Hematopoietic multipotent progenitor cell treated with erythropoietin and hydrocortisone succinate and interleukin-3 and kit ligand, for 8 days (in vitro differentiated cells): Measurements from ENCODE around the gene PADI1.
"Not testable (repeated sequence)": the region's sequence is repeated elsewhere in the genome, so short reads cannot be mapped to it uniquely, and the experiment has no call there.

Experiments used
- DNase-seq: peaks from one replicate; pipeline ENCODE4 v3.0.0-alpha.2; 2015

Gene PADI1

DNA sequence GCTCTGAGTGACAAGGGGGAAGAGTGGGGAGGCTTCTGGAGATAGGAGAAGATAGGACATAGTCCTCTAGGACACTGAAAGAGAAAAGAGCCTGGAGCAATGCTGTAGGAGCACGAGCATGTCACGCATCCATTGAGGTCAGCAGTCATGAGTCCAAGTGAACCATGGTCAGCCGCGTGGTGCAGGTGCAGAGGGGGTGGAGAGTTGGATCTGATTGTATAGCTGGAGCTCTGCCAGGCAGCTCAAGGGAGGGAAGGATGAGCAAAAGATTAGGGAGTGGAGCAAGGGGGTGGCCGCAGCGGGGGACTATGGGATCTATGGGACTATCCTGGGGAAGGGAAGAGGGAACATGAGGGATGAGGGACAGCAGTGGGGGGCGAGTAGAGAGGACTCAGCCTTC lies 14.0 kb downstream of the PADI1 start:
- no peak for DNase-seq

DNA sequence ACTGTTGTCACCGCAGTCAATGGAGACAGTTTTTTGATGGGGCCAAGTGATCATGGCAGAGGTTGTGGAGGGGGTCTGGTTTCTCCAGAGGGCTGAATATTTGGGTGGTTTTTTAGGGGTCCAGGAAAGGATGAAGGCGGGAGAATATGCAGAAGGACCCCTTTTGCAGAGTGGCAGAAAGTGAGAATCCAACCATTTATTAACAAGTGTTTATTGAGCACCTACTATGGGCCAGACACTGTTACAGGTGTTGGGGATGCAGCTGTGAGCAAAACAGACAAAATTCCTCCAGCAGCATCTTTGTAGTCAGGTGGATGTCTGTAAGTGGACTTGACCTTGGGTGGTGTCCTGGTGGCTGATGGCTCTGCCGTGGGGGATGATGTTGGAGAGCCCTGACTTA lies 15.4 kb downstream of the PADI1 start:
- no peak for DNase-seq

DNA sequence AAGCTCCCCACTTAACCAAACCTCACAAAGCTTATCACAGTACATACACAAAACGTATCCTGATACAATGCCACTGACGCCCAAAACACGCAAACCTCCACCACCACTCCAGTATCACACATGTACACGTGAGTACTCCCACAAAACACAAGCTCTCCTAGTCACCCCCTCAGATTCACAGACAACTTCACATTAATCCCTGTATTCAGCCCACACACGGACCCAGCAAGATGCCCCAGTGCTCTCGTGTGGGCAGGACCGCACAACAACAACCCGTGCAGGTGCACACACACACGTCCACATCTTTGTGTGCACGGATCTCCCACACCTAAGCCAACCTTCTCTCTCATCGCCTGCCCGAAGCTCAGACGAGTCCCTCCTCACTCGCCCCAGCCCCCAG lies 17.6 kb downstream of the PADI1 start:
- no peak for DNase-seq

DNA sequence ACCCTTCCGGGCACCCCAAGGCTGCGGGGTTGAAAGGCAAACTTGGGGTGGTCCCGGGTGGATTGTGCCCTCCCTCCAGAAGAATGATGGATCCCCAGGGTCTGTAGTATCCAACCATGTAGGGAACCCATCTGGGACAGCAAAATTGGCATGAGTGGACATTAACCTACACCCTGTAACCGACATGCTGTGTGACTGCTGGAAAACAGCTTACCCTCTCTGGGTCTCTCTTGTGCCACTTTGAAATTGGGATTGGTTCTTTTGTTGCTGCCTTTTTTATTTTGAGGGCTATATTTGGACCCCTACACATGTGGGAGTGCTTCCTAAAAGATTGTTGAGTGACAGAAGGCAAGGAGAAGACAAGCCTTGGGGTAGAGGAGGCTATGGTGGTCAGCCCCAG lies 19.5 kb downstream of the PADI1 start:
- no peak for DNase-seq

GRCh38 chr1:17225140-17225539 lies 20.2 kb downstream of the PADI1 start:
- DNase-seq = no peak

- no peak for DNase-seq
Observed at GRCh38 chr1:17227358-17227915, 22.5 kb downstream of the PADI1 start.

DNA sequence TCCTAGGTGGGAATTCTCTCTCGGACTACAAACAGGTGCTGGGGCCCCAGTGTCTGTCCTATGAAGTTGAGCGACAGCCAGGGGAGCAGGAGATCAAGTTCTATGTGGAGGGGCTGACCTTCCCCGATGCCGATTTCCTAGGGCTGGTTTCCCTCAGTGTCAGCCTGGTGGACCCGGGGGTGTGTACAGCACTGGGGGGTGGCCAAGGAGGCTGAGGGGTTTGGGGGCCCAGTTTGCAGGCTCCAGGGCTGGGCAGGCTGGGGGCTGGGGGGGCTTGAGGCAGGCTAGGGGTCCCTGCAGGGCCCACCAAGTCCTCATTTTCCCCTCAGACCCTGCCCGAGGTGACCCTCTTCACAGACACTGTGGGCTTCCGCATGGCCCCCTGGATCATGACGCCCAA lies 23.7 kb downstream of the PADI1 start:
- DNase-seq = no peak

DNA sequence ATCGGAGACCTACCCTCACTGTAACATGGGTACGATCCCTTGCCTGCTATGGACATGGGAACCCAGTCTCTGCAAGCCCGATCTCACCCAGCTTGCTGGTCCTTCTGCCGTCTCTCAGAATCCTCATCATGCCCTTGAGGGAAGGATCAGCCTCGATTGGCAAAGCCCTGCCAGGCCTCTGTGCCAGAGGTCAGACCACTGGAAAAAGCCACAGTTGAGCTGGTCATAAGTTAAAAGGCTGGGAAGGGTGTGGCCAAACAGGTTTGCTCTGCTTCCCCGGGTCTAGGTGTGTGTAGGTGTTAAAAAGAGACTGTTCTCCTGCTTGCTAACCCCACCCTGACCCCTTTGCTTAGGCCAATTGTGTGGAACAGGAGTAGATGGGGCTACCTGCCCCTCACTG lies 24.5 kb downstream of the PADI1 start:
- DNase-seq = no peak

GRCh38 chr1:17230106-17230505 lies 25.2 kb downstream of the PADI1 start:
- DNase-seq = no peak

DNA sequence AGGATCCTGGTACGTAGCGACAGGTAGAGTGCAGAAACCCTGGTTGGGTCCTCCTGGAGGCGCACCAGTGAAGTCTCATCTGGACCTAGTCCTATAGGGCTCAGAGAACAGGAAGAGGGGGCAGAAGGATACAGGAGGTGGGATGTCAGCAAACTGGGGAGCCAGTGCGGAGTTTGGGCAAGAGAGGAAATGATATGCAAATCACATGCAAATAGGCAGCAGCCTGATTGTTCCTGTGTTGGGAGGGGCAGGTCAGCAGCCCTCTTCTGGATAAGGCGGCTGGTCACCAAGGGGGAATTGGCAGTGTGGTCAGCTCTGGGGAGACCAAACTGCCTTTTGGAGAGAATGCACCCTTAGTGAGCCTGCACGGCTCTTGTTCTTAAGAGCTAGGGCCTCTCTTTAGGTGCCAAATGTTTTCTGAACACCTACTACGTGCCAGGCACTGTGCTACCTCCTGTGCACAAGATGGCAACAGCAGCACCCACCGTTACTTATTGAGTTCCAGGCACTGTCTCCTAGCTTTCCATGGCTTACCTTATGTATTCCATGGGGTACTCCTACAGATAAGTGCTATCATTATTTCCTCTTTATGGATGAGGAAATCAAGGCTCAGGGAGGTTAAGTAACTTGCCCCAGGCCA lies 25.9 kb downstream of the PADI1 start:
- no peak for DNase-seq

- no peak for DNase-seq
Observed at GRCh38 chr1:17232759-17233661, 28.1 kb downstream of the PADI1 start.

GRCh38 chr1:17233675-17234320 lies 28.9 kb downstream of the PADI1 start:
- DNase-seq = no peak

GRCh38 chr1:17234405-17234804 lies 29.5 kb downstream of the PADI1 start:
- DNase-seq = no peak

DNA sequence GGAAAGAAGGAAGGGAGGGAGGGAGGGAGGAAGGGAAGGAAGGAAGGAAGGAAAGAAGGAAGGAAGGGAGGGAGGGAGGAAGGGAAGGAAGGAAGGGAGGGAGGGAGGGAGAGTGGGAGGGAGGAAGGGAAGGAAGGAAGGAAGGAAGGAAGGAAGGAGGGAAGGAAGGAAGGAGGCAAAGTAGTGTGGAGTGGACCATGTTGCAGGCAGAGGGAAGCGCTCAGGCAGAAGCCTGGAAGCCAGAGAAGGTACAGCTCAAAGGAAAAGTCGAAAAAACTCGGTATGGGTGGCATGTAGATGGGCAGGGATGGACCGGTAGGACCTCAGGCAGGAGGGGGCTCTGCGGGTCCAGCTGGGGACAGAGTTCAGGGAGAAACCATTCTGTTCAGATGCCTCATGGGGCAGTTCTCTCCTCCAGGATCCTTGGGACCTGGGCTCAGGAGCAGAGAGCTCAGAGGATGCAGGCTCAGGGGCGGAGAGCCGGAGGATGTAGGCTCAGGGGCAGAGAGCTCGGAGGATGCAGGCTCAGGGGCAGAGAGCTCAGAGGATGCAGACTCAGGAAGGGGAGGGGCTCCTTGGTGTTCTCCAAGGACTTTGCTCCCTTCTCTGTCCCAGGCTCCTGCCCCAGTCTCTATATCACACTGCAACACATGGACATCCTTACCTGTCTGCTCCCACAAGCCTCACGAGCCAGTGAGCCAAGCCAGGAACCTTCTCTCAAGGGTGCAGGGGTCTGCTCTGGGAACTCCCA lies 30.4 kb downstream of the PADI1 start:
- DNase-seq = no peak

GRCh38 chr1:17236779-17237560 lies 32.0 kb downstream of the PADI1 start:
- peak; percentile 85 for DNase-seq

GRCh38 chr1:17237561-17237903 lies 32.6 kb downstream of the PADI1 start:
- no peak for DNase-seq

DNA sequence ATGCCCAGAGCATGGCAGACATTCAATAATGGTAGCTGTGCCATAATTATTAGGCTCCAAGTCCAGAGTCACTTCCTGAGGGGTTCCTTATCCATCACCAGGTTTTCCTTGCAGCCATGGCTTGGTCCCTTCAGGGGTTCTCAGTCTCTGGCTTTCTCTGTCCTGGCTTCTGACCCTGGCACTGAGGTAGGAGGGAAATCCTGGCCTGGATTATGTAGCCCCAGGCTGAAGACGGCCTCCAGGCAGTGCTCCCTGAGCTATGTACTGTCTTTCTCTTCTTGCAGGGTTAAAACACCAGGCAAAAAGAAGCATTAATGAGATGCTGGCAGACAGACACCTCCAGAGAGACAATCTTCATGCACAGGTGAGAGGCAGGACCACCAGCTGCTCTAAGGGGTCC lies 34.5 kb downstream of the PADI1 start:
- DNase-seq = peak; percentile 72

DNA sequence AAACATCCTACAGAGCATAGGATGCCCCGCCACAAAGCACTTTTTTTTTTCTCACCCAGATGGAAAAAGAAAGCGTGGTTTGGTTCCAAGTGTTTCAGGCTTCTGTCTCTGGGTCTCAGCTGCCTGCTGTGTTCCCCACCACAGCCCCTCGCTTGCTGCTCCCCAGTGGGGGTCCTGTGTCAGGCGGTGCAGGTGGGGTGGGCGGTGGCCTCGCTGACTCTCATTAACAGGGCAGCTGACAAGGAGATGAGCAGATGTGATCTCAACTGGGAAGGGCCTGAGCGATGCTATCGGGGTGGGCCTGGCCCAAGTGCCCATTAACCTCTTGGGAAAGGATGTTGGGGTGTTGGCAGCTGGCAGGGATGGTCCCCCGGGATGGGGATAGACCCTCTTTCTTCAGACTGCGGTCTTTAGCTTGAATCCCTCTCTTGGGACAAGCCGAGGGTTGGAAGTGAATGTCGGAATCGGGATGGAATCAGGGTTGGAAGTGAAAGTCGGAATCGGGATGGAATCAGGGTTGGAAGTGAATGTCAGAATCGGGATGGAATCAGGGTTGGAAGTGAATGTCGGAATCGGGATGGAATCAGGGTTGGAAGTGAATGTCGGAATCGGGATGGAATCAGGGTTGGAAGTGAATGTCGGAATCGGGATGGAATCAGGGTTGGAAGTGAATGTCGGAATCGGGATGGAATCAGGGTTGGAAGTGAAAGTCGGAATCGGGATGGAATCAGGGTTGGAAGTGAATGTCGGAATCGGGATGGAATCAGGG lies 36.3 kb downstream of the PADI1 start:
- DNase-seq = not testable (repeated sequence)

GRCh38 chr1:17241780-17242074 lies 36.8 kb downstream of the PADI1 start:
- not testable (repeated sequence) for DNase-seq

DNA sequence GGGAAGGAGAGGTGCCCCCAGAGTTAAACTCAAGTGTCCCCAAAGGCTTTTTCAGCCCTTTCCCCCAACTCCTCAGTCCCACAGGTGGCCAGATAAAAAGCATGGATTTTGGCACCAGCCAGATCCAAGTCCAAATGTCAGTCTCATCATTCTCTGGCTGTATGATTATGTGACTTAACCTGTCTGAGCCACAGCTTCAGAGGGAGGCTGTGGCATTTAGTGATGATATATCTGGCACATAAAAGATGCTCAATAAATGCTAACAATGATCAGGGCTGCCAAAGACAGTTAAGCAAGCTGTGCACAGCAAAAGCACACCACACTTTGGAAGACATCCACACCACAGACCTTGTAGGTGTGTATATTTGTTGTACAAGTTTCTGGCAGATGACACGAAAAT lies 38.3 kb downstream of the PADI1 start:
- DNase-seq = no peak
